Endodermal cell (in vitro differentiated cells): ENCODE results near the gene ANP32B. TPM values are rescaled to one million over a fixed set of nuclear protein-coding genes. Genes with fewer than 3 reads are reported as not detected.
A peak's percentile ranks its signal among the peaks of the same experiment; 100 is the strongest.
"Not testable (repeated sequence)": the region's sequence is repeated elsewhere in the genome, so short reads cannot be mapped to it uniquely, and the experiment has no call there.

Source experiments
- DNase-seq: peaks from one replicate; pipeline ENCODE4 v3.0.0-alpha.2; 2017
- H3K27ac ChIP-seq: 2 replicates; pipeline ENCODE4 v1.5.1; 2013; ENCODE audit warnings: mild to moderate bottlenecking, low read depth, low read length, moderate library complexity
- H3K27me3 ChIP-seq: 2 replicates; pipeline ENCODE4 v1.6.1; 2013; ENCODE audit warnings: mild to moderate bottlenecking, low read length, moderate library complexity; ENCODE audit not compliant: insufficient read depth, control insufficient read depth, poor library complexity, severe bottlenecking
- H3K36me3 ChIP-seq: 2 replicates; pipeline ENCODE4 v1.7.0; 2013; ENCODE audit warnings: mild to moderate bottlenecking, low read length, moderate library complexity; ENCODE audit not compliant: control insufficient read depth, insufficient read depth
- H3K4me1 ChIP-seq: one replicate; pipeline ENCODE4 v1.7.0; 2013; ENCODE audit warnings: low read length; ENCODE audit not compliant: control insufficient read depth, insufficient read depth
- H3K4me3 ChIP-seq: 2 replicates; pipeline ENCODE4 v1.5.1; 2013; ENCODE audit warnings: mild to moderate bottlenecking, low read length, moderate library complexity
- H3K9ac ChIP-seq: 2 replicates; pipeline ENCODE4 v1.6.1; 2013; ENCODE audit warnings: mild to moderate bottlenecking, low read length, moderate library complexity; ENCODE audit not compliant: poor library complexity, severe bottlenecking; ENCODE audit errors: extremely low read depth
- H3K9me3 ChIP-seq: 2 replicates; pipeline ENCODE4 v1.6.1; 2013; ENCODE audit warnings: mild to moderate bottlenecking, low read length, moderate library complexity; ENCODE audit not compliant: control insufficient read depth
- H3K27ac Mint-ChIP-seq: 2 replicates; pipeline ENCODE4 v1.8.0; 2020; ENCODE audit warnings: mixed read lengths
- H3K27me3 Mint-ChIP-seq: 2 replicates; pipeline ENCODE4 v1.8.0; 2021; ENCODE audit warnings: mild to moderate bottlenecking, mixed read lengths; ENCODE audit not compliant: insufficient read depth
- H3K36me3 Mint-ChIP-seq: 2 replicates; pipeline ENCODE4 v1.8.0; 2020; ENCODE audit warnings: low read depth, mixed read lengths
- H3K4me1 Mint-ChIP-seq: 2 replicates; pipeline ENCODE4 v1.8.0; 2020; ENCODE audit warnings: mixed read lengths
- H3K4me3 Mint-ChIP-seq: 2 replicates; pipeline ENCODE4 v1.8.0; 2020; ENCODE audit warnings: mild to moderate bottlenecking, moderate library complexity, mixed read lengths
- H3K9me3 Mint-ChIP-seq: 2 replicates; pipeline ENCODE4 v1.8.0; 2020; ENCODE audit warnings: mild to moderate bottlenecking, mixed read lengths
- CTCF ChIP-seq: fragments of 200-600 bp; sonication (generic); conservative IDR thresholded peaks from 2 replicates; pipeline ENCODE4 v1.5.0; 2021; ENCODE audit warnings: antibody characterized with exemption, mild to moderate bottlenecking
- WGBS, 2 experiments: methylation state at CpG; one replicate each; pipeline versions ENCODE4 v1.1.5 to v1.1.7; 2013; ENCODE audit warnings: missing lambda C conversion rate in 2 of 2, mixed read lengths in 1 of 2; ENCODE audit not compliant: insufficient coverage in 1 of 2, insufficient read length in 1 of 2; 5-methylcytosine and 5-hydroxymethylcytosine counted together
- total RNA-seq, 2 donors: library from RNA; stranded (reverse); fragmentation: NEBNext Ultra II Directional in 1 of 2; extraction: Animal tissue kit (Norgen Biotek cat#: 25700) in 1 of 2; gene quantifications; 2 replicates in 1 of 2; 3 replicates in 1 of 2; pipeline ENCODE4 v1.2.1, GENCODE V29; 2021

The ANP32B gene
- total RNA-seq, 2 donors from 2014 or later = 155 to 191 TPM

DNA sequence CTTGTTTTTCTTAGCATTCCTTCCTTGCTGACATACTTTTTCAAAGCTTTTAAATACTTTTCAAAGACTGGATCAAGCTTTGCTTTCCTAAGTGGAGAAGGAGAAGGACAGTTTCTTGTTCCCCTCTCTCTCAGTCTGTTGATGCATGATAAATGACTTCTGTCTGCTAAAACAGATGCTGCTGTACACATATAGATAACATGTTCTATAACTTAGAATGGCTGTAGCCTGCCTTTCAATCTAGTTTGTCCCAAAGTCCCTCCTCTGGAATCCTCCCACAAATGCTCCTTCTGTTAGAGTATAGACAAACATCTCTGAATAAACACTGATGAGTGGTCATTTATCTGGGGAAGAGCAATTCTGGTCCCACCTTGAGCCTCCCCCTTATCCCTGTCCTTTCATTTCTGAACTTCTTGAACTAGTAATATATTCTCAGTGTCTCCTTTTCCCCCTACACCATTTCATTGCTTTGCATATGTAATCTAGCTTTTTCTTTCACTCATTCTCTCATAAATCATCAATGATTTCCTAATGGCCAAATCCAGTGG lies 39.8 kb upstream of the ANP32B start:
- Mint-ChIP-seq H3K36me3 (no peaks in the 10 kb centered on the region), H3K27me3 (peaks cover 65% of the 10 kb centered on the region), H3K4me1 (no peaks in the 10 kb centered on the region), H3K9me3 (peaks cover 4% of the 10 kb centered on the region), H3K27ac (no peak overlapping the region), H3K4me3 (no peak overlapping the region)
- H3K9me3 ChIP-seq = no peaks in the 10 kb centered on the region
- no peak for TF ChIP-seq CTCF
- DNase-seq = no peak
- H3K4me1 ChIP-seq = no peaks in the 10 kb centered on the region
- H3K27me3 ChIP-seq = peaks cover 70% of the 10 kb centered on the region
- no peak overlapping the region for H3K4me3 ChIP-seq
- H3K36me3 ChIP-seq = no peaks in the 10 kb centered on the region
- H3K9ac ChIP-seq = no peak overlapping the region
- H3K27ac ChIP-seq = no peak overlapping the region

GRCh38 chr9:97944612-97945011 lies 38.5 kb upstream of the ANP32B start:
- Histone ChIP-seq H3K27me3 (peaks cover 66% of the 10 kb centered on the region), H3K4me3 (no peak overlapping the region), H3K36me3 (no peaks in the 10 kb centered on the region), H3K4me1 (no peaks in the 10 kb centered on the region), H3K9me3 (no peaks in the 10 kb centered on the region), H3K9ac (no peak overlapping the region), H3K27ac (no peak overlapping the region)
- no peak for DNase-seq
- Mint-ChIP-seq H3K9me3 (peaks cover 4% of the 10 kb centered on the region), H3K27me3 (peaks cover 65% of the 10 kb centered on the region), H3K36me3 (no peaks in the 10 kb centered on the region), H3K4me3 (no peak overlapping the region), H3K27ac (no peak overlapping the region), H3K4me1 (no peaks in the 10 kb centered on the region)
- WGBS, 2 experiments = 80% methylated on average over 3 of the region's 3 CpGs; no CpG with 5 or more reads in 1 of the 2 experiments
- TF ChIP-seq CTCF = no peak

GRCh38 chr9:97945470-97945869 lies 37.7 kb upstream of the ANP32B start:
- not testable (repeated sequence) for H3K36me3 ChIP-seq, H3K4me3 Mint-ChIP-seq, H3K9me3 Mint-ChIP-seq, H3K4me3 ChIP-seq, H3K27ac ChIP-seq, H3K9ac ChIP-seq, DNase-seq, H3K9me3 ChIP-seq, H3K4me1 ChIP-seq, H3K36me3 Mint-ChIP-seq, H3K27ac Mint-ChIP-seq, H3K4me1 Mint-ChIP-seq
- peaks cover 65% of the 10 kb centered on the region for H3K27me3 Mint-ChIP-seq
- WGBS, 2 experiments = 78 to 81% methylated on average over 1 to 2 of the region's 2 CpGs
- peaks cover 60% of the 10 kb centered on the region for H3K27me3 ChIP-seq

- not testable (repeated sequence) for H3K36me3 Mint-ChIP-seq, H3K36me3 ChIP-seq, H3K4me3 Mint-ChIP-seq, H3K27ac Mint-ChIP-seq, H3K4me3 ChIP-seq, H3K9ac ChIP-seq, DNase-seq, H3K4me1 ChIP-seq, H3K9me3 ChIP-seq, H3K4me1 Mint-ChIP-seq, H3K27ac ChIP-seq
- H3K27me3 Mint-ChIP-seq = peaks cover 66% of the 10 kb centered on the region
- peaks cover 46% of the 10 kb centered on the region for H3K27me3 ChIP-seq
- H3K9me3 Mint-ChIP-seq = peaks cover 16% of the 10 kb centered on the region
- whole genome bisulfite sequencing, 2 experiments = no CpG with 5 or more reads among the region's 2 CpGs
Observed at GRCh38 chr9:97947094-97947493, 36.0 kb upstream of the ANP32B start.

DNA sequence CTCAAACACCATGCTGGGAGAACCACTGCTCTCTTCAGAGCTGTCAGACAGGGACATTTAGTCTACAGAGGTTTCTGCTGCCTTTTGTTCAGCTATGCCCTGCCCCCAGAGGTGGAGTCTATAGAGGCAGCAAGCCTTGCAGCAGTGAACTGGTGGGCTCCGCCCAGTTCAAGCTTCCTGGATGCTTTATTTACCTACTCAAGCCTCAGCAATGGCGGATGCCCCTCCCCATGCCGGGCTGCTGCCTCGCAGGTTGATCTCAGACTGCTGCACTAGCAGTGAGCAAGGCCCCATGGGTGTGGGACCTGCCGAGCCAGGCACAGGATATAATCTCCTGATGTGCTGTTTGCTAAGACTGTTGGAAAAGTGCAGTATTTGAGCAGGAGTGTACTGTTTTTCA lies 32.3 kb upstream of the ANP32B start:
- not testable (repeated sequence) for H3K36me3 Mint-ChIP-seq, H3K4me1 ChIP-seq, H3K9me3 ChIP-seq, H3K27ac ChIP-seq, H3K36me3 ChIP-seq, H3K9ac ChIP-seq, H3K27ac Mint-ChIP-seq, H3K4me3 Mint-ChIP-seq, H3K4me3 ChIP-seq, H3K4me1 Mint-ChIP-seq
- Mint-ChIP-seq H3K27me3 (peaks cover 67% of the 10 kb centered on the region), H3K9me3 (peaks cover 16% of the 10 kb centered on the region)
- H3K27me3 ChIP-seq = peaks cover 25% of the 10 kb centered on the region
- DNase-seq = peak; percentile 55
- 68 to 86% methylated on average over 5 of the region's 5 CpGs for WGBS, 2 experiments
